Endothelial cell (in vitro differentiated cells): ENCODE data around the gene TNXB. TPM values are rescaled to one million over a fixed set of nuclear protein-coding genes. Genes with fewer than 3 reads are reported as not detected.

ENCODE experiments used
- DNase-seq: peaks from one replicate; pipeline ENCODE4 v3.0.0; 2021; ENCODE audit warnings: low spot score
- H3K27ac Mint-ChIP-seq: one replicate; pipeline ENCODE4 v1.8.0; 2021; ENCODE audit warnings: mixed read lengths, inconsistent platforms; ENCODE audit not compliant: unreplicated experiment
- H3K27me3 Mint-ChIP-seq: one replicate; pipeline ENCODE4 v1.8.0; 2021; ENCODE audit warnings: mild to moderate bottlenecking, moderate library complexity, mixed read lengths, inconsistent platforms; ENCODE audit not compliant: unreplicated experiment
- H3K36me3 Mint-ChIP-seq: one replicate; pipeline ENCODE4 v1.8.0; 2021; ENCODE audit warnings: mild to moderate bottlenecking, low read depth, mixed read lengths, inconsistent platforms; ENCODE audit not compliant: unreplicated experiment
- H3K4me1 Mint-ChIP-seq: one replicate; pipeline ENCODE4 v1.8.0; 2021; ENCODE audit warnings: mild to moderate bottlenecking, mixed read lengths, inconsistent platforms; ENCODE audit not compliant: unreplicated experiment
- H3K4me3 Mint-ChIP-seq: one replicate; pipeline ENCODE4 v1.8.0; 2021; ENCODE audit warnings: mild to moderate bottlenecking, mixed read lengths, inconsistent platforms; ENCODE audit not compliant: unreplicated experiment
- H3K9me3 Mint-ChIP-seq: one replicate; pipeline ENCODE4 v1.8.0; 2021; ENCODE audit warnings: mixed read lengths, inconsistent platforms; ENCODE audit not compliant: unreplicated experiment
- total RNA-seq: library from RNA; stranded (reverse); fragmentation: NEBNext Ultra II Directional; extraction: Animal tissue kit (Norgen Biotek cat#: 25700); gene quantifications from one replicate; pipeline ENCODE4 v1.2.1, GENCODE V29; 2021; ENCODE audit not compliant: unreplicated experiment
- TF ChIP-seq, protein P1 (sequence below): fragments of 200-600 bp; sonication (generic); IDR thresholded peaks from one replicate; pipeline ENCODE4 v1.5.0; 2021; ENCODE audit warnings: antibody characterized with exemption; ENCODE audit not compliant: unreplicated experiment

TNXB gene
- total RNA-seq, 1 donor from 2014 or later: 7.5 TPM

DNA sequence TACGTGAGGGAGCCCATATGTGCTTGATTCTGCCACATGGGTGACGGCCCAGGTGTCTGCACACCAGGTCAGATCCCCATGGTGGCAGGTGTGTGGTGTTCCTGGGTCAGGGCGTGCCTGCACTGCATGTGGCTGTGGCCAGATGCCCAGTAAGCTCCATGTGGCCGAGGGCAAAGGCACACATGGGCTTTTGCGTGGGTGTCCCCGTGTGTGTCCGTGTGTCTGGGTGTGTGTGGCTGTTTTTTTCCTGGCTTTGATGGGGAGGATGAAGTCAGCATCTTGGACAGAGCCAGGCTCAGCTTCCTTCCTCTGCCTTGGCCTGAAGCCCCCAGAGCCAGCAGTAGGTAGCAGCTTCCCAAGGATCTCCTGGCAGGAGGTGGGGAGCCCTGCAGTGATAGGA is 1.5 kb upstream of the TNXB start:
- peaks cover 23% of the 10 kb centered on the region for H3K36me3 Mint-ChIP-seq
- H3K9me3 Mint-ChIP-seq: no peaks in the 10 kb centered on the region
- no peak overlapping the region for H3K27ac Mint-ChIP-seq
- TF ChIP-seq, protein P1, sequence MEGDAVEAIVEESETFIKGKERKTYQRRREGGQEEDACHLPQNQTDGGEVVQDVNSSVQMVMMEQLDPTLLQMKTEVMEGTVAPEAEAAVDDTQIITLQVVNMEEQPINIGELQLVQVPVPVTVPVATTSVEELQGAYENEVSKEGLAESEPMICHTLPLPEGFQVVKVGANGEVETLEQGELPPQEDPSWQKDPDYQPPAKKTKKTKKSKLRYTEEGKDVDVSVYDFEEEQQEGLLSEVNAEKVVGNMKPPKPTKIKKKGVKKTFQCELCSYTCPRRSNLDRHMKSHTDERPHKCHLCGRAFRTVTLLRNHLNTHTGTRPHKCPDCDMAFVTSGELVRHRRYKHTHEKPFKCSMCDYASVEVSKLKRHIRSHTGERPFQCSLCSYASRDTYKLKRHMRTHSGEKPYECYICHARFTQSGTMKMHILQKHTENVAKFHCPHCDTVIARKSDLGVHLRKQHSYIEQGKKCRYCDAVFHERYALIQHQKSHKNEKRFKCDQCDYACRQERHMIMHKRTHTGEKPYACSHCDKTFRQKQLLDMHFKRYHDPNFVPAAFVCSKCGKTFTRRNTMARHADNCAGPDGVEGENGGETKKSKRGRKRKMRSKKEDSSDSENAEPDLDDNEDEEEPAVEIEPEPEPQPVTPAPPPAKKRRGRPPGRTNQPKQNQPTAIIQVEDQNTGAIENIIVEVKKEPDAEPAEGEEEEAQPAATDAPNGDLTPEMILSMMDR: no peak
- peaks cover 13% of the 10 kb centered on the region for H3K27me3 Mint-ChIP-seq
- no peak for DNase-seq
- peaks cover 45% of the 10 kb centered on the region for H3K4me1 Mint-ChIP-seq
- no peak overlapping the region for H3K4me3 Mint-ChIP-seq

GRCh38 chr6:32109765-32110160 is 625 bp upstream of the TNXB start:
- peaks cover 45% of the 10 kb centered on the region for H3K4me1 Mint-ChIP-seq
- DNase-seq: no peak
- H3K4me3 Mint-ChIP-seq: peak overlapping the region; percentile 25
- peaks cover 13% of the 10 kb centered on the region for H3K27me3 Mint-ChIP-seq
- H3K36me3 Mint-ChIP-seq: peaks cover 21% of the 10 kb centered on the region
- no peak overlapping the region for H3K27ac Mint-ChIP-seq
- H3K9me3 Mint-ChIP-seq: no peaks in the 10 kb centered on the region
- TF ChIP-seq, protein P1: no peak

GRCh38 chr6:32108727-32109113 is 418 bp downstream of the TNXB start:
- H3K4me3 Mint-ChIP-seq: peak overlapping the region; percentile 44

DNA sequence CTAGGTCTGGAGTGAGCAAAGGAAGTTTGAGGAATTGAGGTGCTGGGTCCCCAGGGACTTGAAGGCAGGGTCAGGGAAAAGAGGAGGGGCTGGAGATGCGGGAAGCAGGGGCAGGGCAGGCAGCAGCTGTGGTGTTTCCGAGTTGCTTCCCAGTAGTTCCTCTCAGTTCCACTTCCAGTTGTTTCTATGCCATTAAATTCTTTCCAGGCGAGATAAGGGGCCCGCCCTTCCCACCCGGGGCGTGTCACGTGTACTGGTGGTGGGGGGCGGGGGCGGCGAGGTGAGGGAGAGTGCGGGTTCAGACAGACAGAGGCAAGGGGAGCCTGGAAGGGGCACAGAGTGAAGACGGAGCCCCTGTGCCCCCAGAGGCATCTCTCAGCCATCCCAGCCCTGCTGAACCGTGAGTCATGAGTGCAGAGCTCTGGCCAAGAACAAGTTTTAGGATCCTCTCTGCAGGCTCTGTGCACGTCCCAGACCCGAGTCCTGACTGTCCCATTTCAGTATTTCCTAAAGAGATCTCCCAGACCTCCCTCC is 977 bp downstream of the TNXB start:
- TF ChIP-seq, protein P1: no peak
- Mint-ChIP-seq H3K27ac (no peak overlapping the region), H3K36me3 (peaks cover 15% of the 10 kb centered on the region), H3K9me3 (no peaks in the 10 kb centered on the region), H3K27me3 (peaks cover 13% of the 10 kb centered on the region), H3K4me1 (peaks cover 39% of the 10 kb centered on the region), H3K4me3 (peak overlapping the region; percentile 47)
- no peak for DNase-seq

More at GRCh38 chr6:32108727-32109113, 418 bp downstream of the TNXB start:
- TF ChIP-seq, protein P1: no peak
- Mint-ChIP-seq H3K9me3 (no peaks in the 10 kb centered on the region), H3K36me3 (peaks cover 19% of the 10 kb centered on the region), H3K27me3 (peaks cover 13% of the 10 kb centered on the region), H3K4me1 (peaks cover 45% of the 10 kb centered on the region), H3K27ac (peak overlapping the region; percentile 53)
- DNase-seq: no peak

DNA sequence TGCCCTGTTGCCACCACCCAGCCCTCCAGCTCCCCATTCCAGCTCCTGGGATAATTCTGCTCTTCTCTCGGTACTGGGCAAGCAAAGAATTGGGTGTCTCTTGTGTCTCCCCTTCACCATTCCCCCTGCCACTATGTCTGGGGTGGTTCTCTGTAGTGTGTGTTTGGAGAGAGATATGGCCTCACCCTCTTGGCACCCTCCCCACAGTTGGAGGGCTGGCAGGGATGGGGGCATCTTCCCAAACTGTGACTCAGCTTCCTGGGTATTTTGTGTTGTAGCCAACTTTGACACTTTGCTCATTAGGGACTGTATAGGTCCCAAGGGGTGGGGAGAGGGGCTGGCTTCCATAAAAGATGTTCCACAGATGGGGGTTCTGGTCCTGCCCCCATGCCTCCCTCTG is 1.7 kb downstream of the TNXB start:
- Mint-ChIP-seq H3K27ac (no peak overlapping the region), H3K27me3 (peaks cover 13% of the 10 kb centered on the region), H3K36me3 (peaks cover 15% of the 10 kb centered on the region), H3K4me3 (no peak overlapping the region), H3K4me1 (peaks cover 33% of the 10 kb centered on the region), H3K9me3 (no peaks in the 10 kb centered on the region)
- TF ChIP-seq, protein P1: no peak
- no peak for DNase-seq
